ENCODE data around the gene ATAD3B.
"Not testable (repeated sequence)": the region's sequence is repeated elsewhere in the genome, so short reads cannot be mapped to it uniquely, and the experiment has no call there.

Gene ATAD3B, protein sequence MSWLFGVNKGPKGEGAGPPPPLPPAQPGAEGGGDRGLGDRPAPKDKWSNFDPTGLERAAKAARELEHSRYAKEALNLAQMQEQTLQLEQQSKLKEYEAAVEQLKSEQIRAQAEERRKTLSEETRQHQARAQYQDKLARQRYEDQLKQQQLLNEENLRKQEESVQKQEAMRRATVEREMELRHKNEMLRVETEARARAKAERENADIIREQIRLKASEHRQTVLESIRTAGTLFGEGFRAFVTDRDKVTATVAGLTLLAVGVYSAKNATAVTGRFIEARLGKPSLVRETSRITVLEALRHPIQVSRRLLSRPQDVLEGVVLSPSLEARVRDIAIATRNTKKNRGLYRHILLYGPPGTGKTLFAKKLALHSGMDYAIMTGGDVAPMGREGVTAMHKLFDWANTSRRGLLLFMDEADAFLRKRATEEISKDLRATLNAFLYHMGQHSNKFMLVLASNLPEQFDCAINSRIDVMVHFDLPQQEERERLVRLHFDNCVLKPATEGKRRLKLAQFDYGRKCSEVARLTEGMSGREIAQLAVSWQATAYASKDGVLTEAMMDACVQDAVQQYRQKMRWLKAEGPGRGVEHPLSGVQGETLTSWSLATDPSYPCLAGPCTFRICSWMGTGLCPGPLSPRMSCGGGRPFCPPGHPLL

DNA sequence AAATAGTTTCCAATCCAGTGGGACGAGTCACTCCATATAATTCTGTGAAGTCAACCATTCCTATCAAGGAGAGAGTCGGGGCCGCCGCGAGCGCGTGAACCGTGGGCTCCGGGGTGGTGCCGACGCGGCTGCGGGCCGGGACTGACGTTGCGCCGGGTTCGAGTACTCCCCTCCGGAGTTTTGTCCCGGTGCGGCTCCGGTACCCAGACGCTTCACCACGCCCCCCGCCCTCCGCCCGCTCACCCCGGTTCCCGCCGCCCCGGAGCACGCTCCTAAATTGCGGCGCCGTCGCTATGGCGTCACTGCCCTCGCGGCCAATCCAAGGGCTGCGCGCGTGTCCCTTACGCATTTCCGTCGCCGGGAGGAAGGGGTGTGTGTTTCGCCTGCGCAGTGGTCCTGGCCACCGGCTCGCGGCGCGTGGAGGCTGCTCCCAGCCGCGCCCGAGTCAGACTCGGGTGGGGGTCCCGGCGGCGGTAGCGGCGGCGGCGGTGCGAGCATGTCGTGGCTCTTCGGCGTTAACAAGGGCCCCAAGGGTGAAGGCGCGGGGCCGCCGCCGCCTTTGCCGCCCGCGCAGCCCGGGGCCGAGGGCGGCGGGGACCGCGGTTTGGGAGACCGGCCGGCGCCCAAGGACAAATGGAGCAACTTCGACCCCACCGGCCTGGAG lies at the start of gene ATAD3B:
Gene ATAD3B (plus strand): TSS at position 377 of the 664 bp plus-strand sequence. CDS start 120 bp downstream, at position 497.
- peak; percentile 93 for DNase-seq

DNA sequence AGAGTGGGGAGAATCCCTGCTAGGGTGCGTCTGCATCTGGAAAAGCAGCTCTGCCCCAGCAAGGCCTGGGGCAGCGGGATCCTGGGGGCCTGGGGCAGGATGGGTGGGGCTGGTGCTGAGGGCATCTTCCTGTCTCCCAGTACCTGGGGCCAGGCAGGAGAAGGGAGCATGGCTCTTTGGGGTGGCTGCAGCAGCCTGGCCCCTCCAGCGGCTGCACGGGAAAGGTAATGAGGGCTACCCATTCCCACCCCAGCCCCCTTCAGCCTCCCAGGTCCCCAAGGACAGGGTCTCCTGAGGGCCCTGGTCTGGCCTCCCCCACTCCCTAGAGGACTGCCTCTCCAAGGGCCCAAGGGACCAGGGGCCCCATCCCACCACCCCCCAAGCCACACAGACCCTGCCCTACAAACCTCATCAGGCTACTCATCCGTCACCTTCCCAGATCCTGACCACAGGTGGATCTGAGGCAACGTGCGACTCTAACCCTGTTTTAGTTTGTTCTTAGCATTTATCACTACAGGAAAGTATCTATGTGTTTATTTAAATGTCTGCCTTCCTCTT lies 49.6 kb upstream of the ATAD3B start:
- DNase-seq, result no peak

- no peak for DNase-seq
These were observed 48.9 kb upstream of the ATAD3B start for GRCh38 chr1:1422465-1423244.

DNA sequence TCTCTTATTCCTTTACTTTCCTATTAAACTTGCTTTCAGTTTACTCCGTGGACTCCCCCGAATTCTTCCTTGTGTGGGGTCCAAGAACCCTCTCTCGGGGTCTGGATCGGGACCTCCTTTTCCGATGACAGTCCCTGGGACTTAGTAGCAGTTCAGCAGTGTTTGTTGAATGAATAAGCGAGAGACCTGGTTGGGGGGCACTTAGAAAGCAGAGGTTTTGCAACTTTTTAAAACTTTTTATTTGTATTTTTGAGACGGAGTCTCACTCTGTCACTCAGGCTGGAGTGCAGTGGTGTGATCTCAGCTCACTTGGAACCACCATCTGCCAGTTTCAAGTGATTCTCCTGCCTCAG lies 48.3 kb upstream of the ATAD3B start:
- DNase-seq, result no peak

- no peak for DNase-seq
These were observed 46.9 kb upstream of the ATAD3B start for GRCh38 chr1:1424707-1425106.

GRCh38 chr1:1425426-1425752 lies 46.2 kb upstream of the ATAD3B start:
- DNase-seq, result no peak

GRCh38 chr1:1425753-1426495 lies 45.6 kb upstream of the ATAD3B start:
- DNase-seq, result no peak

GRCh38 chr1:1426496-1427105 lies 45.0 kb upstream of the ATAD3B start:
- no peak for DNase-seq

DNA sequence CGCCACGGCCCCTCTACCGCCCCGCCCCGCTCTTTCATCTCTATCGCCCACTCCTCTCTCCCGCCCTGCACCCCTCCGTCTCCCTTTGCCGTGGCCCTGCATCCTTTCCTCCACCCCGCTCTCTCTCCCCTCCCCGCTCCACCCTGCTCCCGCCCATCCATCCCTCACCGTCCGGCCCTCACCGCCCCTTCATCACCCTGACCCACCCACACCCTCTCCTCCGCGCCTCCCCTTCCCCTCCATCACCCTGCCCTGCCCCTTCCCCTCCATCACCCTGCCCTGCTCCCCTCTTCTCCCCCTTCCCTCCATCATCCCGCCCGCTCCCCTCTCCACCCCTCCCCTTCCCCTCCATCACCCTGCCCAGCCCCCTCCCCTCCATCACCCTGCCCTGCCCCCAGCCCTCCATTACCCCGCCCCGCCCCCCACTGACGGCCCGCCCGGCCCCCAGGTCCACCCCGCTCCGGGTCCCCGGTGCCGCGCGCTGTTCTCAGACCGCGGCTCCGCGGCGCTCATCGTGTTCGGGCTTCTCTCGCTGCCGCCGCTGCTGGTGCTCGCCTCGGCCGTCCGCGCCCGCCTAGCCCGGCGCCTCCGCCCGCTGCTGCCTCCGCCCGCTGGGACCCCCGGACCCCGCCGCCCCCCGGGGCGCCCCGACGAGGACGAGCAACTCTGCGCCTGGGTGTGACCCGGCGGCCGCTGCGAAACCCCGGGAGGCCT lies 44.3 kb upstream of the ATAD3B start:
- DNase-seq, result no peak

DNA sequence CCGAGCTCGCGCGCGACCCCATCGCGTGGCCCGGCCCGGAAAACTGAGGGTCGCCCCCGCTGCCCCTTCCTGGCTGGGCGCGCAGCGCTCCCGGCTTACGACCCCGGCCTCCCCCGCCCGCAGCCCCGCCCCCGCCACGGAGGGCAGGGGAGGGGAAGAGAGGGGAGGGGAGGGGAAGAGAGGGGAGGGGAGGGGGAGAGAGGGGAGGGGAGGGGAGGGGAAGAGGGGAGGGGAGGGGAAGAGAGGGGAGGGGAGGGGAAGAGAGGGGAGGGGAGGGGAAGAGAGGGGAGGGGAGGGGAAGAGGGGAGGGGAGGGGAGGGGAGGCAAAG lies 43.8 kb upstream of the ATAD3B start:
- DNase-seq, result no peak

DNA sequence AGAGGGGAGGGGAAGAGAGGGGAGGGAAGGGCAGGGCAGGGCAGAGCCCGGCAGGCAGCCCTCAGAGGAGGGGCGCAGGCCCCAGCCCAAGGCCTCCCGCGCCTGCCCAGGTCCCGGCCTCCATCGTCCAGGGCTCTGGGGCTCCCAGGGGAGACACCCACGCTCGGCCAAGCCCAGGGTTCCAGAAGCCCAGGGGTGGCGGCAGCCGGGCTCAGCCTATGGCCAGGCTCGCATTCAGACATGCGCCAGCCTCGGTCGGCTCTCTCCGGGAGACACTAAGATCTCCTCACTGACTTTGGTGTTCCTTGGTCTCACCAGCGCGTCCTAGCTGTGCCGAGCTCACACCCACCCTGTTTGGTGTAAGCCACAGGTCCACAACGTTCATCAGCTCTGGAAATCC lies 43.4 kb upstream of the ATAD3B start:
- no peak for DNase-seq

- DNase-seq, result not testable (repeated sequence)
These were observed 42.6 kb upstream of the ATAD3B start for GRCh38 chr1:1428967-1429366.

- DNase-seq, result no peak
These were observed 41.9 kb upstream of the ATAD3B start for GRCh38 chr1:1429671-1430073.

DNA sequence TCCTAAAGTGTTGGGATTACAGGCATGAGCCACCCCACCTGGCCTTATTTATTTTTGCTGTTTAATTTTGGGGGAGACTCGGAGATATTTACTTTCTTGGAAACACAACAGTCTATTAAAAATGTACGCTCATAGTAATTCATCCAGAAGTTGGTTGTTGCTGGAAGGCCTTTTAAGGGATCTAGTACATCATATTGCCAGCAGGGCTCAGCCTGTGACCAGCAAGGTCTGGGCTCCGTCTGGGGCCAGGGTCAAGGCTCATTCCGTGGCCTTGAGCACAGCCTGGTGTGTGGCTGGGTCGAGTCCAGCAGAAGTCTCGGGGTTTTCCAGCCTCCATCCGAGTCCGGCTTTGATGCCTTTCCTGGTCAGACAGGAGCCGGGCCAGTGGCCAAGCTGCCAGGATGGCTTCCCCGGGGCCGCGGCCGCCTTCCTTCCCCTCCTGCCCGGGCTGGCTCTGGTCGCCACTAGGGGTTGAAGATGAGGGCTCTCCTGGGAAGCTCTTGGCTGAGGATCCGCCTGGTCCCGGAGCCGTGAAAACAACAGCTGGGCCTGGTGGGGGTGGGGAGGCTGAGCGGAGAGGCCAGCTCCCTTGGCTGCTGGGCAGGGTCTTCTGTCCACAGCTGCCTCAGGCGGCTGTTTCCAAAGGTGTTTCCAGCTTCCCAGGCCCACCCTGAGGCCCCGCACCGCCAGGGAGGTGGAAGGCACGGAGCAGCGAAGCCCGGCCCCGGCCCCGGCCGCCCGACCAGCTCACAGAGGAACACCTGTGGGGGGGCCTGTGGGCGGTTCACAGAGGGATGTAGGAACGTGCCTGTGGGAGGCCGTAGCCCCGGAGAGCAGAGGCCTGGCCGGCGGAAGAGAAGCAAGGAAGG lies 41.2 kb upstream of the ATAD3B start:
- no peak for DNase-seq

DNA sequence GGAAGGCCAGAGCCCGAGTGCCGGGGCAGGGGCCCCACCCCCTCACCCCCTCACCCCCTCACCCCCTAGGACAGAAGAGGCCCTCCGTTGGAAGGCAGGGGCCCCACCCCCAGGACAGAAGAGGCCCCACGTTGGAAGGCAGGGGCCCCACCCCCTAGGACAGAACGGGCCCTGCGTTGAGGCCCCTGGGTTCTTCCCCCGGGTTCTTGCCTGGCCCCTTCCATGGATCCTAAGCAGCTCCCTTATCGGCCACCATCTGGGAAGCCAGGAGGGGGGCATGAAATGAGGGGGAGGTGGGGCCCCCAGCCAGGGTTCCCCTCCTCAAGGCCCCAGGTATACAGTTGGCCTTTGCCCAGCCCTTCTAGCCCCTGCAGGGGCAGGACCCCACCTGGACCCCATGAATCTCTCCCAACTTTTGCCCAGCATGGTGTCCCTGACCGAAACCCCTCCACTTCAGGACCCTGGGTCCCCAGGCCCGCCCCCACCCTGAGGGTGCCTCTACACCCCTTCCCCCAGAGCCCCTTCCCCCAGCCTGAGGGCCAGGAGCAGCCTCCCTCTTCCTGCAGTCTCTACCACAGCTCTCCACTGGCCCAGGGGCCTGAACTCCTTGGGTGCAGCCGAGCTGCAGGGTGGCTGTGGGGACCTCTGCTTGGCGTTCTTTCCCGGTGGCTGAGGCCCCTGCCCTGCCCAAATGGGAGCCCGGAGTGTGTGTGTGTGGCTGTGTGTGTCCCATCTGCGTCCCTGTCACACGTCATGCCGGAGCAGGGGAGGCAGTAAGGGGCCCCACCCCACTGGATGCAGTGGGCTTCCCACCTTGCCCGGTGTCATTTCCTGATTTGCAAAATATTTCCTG lies 40.3 kb upstream of the ATAD3B start:
- DNase-seq, result no peak

DNA sequence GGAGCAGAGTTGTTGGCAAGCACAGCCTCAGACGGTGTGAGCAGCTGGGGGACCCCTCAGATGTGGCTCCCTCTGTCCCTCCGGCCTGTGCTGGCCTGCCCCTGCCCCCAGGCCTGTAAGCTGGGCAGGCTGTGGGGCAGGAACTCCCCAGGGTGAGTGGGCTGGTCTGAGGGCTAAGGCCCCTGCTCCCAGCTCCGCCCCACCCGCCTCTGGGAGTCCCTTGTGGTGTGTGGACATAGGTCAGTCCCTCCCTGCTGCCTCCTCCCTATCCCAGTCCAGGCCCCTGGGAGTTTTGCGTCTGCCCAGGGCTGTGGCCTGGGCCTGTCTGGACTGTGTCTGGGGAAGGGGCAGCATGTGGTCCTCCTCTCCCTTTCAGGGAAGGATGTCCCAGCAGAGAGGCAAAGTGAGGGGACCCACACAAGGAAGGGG lies 39.7 kb upstream of the ATAD3B start:
- no peak for DNase-seq

GRCh38 chr1:1432274-1432950 lies 39.2 kb upstream of the ATAD3B start:
- DNase-seq, result no peak

DNA sequence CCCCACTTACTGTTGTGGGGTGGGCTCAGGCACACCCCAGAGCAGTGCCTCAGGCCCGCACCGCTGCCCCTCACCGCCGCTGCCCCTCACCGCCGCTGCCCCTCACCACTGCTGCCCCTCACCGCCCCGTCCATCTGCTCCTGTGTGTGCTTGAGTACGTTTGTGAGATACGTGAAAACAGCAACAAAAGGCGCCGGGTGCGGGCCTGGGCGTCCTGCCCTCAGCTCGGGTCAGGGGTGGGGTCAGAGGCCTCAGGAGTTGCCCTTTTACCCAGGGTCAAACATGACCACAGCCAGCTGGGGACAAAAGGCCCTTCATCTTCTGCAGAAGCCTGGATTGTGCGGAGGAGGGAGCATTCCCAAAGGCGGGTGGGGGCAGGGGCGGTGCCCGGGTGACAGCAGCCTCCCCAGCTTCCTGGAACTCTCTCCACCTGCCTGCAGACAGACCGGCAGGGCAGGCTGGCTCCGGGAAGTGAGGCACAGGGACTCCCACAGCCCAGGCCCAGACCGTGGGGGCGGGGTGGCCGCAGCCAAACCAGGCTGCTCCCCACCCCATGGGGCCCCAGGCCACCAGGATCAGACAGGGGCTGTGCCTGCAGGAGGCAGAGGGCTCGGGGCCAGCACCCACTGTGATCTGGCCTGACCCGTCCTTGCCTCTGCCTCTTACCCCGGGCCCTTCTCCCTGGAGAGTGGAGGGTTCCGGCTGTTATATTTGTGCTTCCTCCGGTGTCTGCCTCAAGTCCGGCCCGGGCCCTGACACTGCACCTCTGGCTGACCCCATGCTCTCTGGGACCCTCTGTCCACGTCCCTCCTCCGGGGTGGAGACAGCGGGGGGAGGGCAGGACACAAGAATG lies 38.4 kb upstream of the ATAD3B start:
- DNase-seq, result no peak

All from CD4-positive, alpha-beta T cell treated with Interleukin-21 for 1 hour (primary cell).